Daoy (cell line): ENCODE data around the gene CLUH. TPM values are rescaled to one million over a fixed set of nuclear protein-coding genes. Genes with fewer than 3 reads are reported as not detected.
"Not testable (repeated sequence)": the region's sequence is repeated elsewhere in the genome, so short reads cannot be mapped to it uniquely, and the experiment has no call there.

Experiments
- DNase-seq: peaks from one replicate; pipeline ENCODE4 v3.0.0-alpha.2; 2015; ENCODE audit warnings: low read depth
- total RNA-seq: library from RNA; depleted of rRNA; stranded (reverse); fragments of >200 nt; shearing (Covaris generic); gene quantifications from 2 replicates; pipeline ENCODE4 v1.2.3, GENCODE V29; 2014; rRNA removed

The CLUH gene
- total RNA-seq, 1 experiment from 2014 or later = 47.9 TPM

DNA sequence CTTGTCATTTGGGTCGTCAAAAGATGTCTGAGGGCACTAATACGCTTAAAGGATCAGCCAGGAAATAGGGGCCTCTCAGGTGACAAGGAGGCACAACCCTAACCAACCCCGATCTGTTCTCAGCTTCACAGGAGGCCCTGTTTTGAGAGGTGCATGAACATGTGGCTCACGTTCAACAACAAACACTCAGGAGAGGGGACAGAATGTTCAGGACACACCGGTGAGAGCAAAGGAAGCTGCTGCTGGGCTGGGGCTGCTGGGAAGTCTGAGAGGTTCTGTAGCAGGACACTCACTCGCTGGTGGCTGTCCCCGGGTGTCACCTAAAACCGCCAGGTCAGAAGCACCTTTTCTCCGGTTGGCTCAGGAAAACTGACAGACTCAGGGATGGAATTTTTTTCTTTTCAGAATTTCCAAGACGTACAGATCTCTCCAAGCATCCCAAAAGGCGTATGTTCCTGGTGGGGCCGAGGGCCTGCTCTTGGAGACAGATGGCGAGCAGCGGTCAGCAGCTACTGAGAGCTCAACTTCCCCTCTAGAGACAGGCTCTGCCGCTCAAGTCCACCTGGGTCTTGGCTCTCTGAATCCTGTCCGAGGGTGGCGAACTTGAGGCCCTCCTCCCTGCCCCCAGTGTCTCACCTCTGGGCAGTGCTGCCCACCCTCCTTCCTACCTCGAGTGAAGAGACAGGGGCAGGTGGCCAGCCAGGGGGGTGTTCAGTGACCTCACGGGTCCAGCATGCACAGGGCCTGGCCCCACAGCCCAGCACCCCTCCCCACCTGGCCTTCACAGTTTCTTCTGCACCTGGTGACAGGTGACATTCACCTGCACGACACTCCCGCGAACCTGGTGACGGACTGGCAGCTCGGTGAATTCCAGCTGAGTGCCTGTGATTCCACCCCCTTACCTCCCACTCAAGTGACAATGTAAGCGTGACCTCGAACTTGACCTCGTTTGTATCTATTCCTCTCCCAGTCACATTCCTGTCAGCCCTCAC lies 22.9 kb downstream of the CLUH start:
- DNase-seq = peak; percentile 17

DNA sequence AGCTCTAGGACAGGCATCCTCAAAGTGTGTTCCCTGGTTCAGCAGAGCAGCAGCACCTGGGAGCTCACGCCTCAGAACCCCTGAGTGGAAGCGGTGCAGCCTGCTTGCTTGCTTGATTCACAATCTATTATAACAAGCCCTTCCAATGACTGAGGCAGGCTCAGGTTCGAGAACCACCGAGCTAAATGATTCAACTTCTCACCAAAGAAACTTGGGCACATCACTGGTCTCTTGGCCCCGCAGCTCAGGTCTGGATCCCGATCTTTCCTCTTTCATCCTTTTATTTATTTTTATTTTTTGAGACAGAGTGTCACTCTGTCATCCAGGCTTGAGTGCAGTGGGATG lies 24.5 kb downstream of the CLUH start:
- DNase-seq = no peak

DNA sequence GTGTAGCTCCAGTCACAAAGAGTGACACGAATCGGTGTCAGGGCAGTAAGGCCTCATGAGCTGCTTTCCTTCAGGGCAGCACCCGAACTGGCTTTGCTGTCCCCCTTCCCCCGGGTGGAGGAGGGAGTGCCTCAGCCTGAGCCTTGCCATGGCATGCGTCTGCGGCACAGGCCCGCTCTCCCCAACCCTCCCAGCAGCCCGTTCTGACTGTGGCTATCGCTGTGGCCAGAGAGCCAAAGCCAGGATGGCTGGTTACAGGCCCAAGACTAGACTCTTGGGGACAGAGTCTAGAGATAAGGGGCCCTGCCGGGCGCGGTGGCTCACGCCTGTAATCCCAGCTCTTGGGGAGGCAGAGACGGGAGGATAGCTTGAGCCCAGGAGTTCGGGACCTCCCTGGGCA lies 25.9 kb downstream of the CLUH start:
- peak; percentile 7 for DNase-seq

DNA sequence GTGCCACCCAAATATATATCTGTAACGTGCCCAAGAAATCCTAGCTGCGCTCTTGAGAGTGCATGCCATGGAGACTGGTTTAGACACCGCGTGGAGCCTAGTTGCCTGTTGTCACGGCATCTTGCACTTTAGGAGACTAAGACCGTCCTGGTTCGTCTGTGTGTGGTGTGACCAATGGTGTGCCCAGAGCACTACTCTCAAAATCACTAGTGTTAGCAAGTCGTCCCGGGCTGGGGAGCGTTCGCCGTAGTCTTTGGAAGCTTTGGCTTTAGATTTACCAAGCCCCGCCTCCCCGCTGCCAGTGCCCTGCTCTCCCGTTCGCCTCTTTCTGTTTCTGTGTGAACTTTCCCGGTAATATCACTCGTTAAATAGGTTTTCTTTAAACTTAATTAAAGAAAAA lies 27.0 kb downstream of the CLUH start:
- no peak for DNase-seq

DNA sequence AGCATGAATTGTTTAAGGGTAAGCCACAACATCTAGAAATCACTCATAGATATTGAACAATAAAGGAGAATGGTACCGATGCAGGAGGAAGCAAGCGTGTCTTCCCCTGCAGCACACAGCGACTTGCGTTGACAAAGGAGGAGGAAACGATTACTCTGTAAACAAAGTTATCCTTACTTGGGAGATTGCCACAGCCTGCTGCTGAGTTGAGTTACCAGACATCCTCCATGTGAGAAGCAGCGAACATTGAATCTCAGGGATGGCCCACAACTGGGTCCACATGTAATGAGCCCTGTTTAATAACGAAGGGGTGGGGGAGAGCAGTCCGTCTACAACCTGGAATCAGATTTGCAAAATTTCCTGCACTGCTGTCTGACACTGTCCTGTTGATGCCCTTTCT lies 27.7 kb downstream of the CLUH start:
- no peak for DNase-seq

DNA sequence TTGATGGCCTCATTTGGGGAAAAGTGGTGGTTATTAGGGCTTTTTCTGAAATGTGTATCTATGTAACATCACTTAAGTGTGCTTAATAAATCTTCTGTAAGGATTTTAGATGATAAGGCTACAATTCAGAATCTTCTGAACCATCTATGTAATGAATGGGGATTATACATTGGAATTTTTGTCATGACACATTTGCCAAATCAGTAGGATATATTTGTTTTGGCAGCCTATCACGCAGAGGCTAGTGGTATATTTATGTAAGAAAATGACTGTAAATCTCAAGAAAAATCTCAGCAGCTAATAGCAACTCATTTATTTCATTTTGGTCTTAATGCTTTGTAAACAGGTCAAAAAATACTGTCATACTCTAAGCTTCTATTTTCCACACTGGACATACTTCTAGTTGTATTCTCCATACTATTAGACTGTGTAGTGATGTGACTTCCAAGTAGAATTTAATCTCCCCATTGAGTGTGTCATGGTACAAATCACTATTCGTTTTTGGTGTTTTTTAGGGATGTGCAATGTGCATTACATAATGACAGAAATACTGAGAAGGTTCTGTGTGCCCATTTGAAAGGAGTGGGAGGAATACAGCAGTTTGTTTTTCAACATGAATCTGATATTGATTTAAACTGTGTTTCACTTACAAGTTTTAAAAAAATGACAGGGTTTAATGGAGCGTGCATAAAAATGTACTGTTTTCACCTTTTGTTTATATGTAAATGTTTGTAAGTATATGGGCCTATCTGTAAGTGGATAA lies 29.2 kb downstream of the CLUH start:
- no peak for DNase-seq

DNA sequence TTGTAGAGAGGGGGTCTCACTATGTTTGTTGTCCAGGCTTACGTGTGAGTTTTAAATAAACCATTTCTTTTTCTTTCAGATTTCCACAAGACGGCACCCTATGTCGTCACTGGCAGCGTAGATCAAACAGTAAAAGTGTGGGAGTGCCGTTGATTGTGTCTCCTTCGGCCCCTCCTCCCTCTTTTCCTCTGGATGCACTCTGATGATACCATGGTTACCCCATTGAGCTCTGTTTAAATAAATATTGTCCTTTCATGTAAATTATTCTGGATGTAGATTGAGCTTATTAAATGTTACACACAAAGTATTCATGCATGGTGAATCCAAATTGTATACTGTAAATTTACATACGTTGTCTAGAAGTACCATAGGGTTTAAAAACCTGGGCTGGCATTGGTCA lies 29.9 kb downstream of the CLUH start:
- no peak for DNase-seq

DNA sequence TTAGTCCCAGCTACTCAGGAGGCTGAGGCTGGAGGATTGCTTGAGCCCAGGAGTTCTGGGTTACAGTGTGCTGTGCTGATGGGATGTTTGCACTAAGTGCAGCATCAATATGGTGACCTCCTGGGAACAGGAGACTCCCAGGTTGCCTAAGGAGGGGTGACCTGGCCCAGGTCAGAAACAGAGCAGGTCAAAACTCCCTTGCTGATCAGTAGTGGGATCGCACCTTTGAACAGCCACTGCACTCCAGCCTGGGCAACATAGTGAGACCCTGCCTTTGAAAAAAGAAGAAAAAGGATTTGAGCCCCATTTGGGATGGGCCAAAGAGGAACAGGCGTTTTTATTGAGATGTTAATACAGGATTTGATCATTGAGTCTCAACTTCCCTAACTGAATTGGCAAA lies 30.6 kb downstream of the CLUH start:
- no peak for DNase-seq

DNA sequence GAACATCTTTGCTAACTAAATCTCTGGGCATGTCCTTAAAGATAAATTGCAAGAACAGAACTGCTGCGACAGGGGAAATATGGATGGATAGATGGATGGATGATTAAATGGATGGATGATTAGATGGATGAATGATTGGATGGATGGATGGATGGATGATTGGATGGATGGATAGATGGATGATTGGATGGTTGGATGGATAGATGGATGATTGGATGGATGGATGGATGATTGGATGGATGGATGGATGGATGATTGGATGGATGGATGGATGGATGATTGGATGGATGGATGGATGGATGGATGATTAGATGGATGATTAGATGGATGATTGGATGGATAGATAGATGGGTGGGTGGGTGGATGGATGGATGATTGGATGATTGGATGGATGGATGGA lies 32.3 kb downstream of the CLUH start:
- not testable (repeated sequence) for DNase-seq

DNA sequence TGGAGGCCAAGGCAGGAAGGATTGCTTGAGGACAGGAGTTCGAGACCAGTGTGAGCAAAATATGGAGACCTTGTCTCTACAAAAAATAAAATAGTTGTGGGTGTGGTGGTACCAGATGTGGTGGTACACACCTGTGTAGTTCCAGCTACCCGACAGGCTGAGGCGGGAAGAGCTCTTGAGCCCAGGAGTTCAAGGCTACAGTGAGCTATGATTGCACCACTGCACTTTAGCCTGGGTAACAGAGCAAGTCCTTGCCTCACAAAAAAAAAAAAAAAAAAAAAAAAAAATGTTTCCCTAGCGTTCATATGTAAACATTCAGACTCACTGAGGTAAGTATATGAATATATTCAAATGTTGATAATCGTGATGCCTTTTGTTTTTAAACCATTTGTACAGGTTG lies 39.5 kb downstream of the CLUH start:
- no peak for DNase-seq

DNA sequence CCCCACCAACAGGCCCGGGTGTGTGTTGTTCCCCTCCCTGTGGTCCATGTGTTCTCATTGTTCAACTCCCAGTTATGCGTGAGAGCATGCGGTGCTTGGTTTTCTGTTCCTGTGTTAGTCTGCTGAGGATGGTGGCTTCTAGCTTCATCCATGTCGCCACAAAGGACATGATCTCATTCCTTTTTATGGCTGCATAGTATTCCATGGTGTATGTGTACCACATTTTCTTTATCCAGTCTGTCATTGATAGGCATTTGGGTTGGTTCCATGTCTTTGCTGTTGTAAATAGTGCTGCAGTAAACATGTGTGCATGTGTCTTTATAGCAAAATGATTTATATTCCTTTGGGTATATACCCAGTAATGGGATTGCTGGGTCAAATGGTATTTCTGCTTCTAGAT lies 51.2 kb downstream of the CLUH start:
- DNase-seq = not testable (repeated sequence)

DNA sequence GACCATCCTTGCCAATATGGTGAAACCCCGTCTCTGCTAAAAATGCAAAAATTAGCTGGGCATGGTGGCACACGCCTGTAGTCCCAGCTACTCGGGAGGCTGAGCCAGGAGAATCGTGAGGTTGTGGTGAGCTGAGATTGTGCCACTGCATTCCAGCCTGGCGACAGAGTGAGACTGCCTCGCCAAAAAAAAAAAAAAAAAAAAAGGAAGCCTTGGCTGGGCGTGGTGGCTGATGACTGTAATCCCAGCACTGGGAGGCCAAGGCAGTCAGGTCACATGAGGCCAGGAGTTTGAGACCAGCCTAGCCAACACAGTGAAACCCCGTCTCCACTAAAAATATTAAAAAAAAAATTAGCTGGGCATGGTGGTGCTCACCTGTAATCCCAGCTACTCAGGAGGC lies 52.2 kb downstream of the CLUH start:
- peak; percentile 37 for DNase-seq

DNA sequence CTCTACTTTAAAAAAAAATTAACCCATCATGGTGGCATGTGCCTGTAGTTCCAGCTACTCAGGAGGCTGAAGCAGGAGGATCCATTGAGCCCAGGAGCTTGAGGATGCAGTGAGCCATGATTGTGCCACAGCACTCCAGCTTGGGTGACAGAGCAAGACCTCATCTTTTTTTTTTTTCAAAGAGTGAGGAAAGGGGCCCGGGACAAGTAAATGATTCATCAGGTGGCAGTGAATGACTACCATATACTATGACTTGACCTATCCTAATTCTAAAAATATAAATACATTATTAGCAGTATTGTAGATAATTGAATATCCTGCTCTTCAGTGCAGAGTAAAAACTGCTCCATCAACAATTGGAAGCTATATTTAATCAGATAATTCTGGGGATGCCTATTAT lies 55.3 kb downstream of the CLUH start:
- DNase-seq = no peak

DNA sequence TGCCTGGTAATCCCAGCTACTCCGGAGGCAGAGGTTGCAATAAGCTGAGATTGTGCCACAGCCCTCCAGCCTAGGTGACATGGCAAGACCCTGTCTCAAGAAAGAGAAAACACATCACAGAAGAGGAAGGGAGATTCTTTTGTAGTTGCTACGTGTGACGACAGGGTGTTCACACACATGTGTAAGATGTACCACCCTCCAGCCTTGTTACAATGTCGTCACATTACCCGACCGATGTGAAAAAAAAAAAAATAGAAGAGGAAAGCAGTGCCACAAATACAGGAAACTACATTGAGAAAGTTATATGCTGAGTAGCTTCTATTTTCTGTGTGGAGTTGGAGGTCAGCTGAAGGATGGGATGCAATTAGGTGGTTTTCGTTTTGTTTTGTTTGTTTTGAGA lies 56.0 kb downstream of the CLUH start:
- DNase-seq = no peak

DNA sequence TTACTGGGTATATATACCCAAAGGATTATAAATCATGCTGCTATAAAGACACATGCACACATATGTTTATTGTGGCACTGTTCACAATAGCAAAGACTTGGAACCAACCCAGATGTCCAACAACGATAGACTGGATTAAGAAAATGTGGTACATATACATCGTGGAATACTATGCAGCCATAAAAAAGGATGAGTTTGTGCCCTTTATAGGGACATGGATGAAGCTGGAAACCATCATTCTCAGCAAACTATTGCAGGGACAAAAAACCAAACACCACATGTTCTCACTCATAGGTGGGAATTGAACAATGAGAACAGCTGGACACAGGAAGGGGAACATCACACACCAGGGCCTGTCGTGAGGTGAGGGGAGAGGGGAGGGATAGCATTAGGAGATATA lies 58.7 kb downstream of the CLUH start:
- DNase-seq = not testable (repeated sequence)

DNA sequence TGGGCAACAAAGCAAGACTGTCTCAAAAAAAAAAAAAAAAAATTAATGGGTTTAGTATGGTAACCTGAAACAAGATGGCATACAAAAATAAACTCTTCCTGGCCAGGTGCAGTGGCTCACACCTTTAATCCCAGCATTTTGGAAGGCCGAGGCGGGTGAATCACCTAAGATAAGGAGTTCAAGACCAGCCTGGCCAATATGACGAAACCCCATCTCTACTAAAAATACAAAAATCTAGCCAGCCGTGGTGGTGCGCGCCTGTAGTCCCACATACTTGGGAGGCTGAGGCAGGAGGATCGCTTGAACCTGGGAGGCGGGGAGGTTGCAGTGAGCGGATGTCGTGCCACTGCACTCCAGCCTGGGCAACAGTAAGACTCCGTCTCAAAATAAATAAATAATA lies 62.4 kb downstream of the CLUH start:
- no peak for DNase-seq

DNA sequence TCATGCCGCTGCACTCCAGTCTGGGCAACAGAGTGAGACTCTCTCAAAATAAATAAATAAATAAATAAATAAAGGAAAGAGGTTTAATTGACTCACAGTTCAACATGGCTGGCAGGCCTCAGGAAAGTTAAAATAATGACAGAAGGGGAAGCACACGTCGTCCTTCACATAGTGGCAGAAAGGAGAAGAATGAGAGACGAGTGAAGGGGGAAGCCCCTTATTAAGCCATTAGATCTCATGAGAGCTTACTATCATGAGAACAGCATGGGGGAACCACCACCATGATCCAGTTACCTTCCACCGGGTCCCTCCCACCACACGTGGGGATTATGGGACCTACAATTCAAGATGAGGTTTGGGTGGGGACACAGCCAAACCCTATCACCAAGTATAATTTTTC lies 63.6 kb downstream of the CLUH start:
- no peak for DNase-seq

DNA sequence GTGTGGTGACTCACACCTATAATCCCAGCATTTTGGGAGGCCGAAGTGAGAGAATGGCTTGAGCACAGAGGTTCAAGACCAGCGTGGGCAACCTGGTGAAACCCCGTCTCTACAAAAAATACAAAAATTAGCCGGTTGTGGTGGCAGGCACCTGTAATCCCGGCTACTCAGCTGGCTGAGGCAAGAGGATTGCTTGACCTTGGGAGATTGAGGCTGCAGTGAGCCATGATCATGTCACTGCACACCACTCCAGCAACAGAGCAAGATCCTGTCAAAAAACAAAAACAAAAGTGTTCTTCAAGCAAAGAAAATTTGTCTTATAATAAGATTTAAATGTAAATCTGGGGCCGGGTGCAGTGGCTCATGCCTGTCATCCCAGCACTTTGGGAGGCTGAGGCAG lies 66.6 kb downstream of the CLUH start:
- DNase-seq = no peak

Other genes with a start within 250 kb of the CLUH start
- gene METTL16, start 199.9 kb downstream of the CLUH start, total RNA-seq = 20.2 and 21.2 TPM in 2 replicates
- gene PAFAH1B1, start 118.1 kb downstream of the CLUH start, total RNA-seq = 127 and 128 TPM in 2 replicates
- gene CCDC92B, start 37.9 kb upstream of the CLUH start, total RNA-seq = not detected in 2 replicates
- gene RAP1GAP2, start 84.7 kb upstream of the CLUH start, total RNA-seq = 5.5 and 7.7 TPM in 2 replicates